ENCODE results near the gene THOP1.
"Not testable (repeated sequence)": the region's sequence is repeated elsewhere in the genome, so short reads cannot be mapped to it uniquely, and the experiment has no call there.

THOP1 gene

DNA sequence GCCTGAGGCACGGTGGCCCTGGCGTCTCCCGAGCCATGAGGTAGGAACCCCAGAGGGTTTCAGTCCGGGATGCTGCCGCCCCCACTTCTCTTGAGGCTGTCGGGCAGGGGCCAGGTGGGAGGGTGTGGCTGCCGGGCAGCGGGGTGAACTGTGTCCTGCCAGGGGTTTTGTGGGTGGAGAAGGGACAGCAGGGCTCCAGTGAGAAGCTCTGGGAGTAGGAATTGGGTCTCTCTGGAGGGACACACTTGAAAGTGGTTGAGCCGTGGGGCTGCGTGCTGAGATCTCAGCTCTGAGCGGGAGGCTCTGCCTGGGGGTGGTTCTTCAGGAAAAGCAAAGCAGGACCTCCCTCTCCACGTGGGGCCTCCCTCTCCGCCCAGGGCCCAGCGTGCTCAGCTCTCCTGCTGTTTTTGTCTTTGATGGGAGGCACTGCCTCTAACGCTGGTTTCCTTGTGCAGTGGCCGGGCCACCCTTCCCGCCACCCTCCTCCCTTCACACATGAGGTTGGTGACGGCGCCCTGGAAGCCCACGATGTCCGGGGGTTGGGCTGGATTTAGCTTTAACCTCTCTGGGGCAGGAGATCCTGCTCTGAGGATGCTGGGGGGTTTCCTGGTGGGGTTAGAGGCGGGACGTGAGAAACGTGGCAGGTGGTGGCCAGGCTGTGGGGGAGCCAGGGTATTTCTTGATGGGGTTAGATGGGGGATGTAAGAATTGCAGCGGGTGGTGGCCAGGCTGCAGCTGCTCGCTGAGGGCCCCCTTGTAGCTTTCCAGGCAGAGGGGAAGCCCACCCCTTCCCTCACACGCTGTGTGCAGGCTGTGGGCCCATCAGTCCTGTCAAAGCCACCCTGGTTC lies 19.1 kb downstream of the THOP1 start:
- no peak for DNase-seq

DNA sequence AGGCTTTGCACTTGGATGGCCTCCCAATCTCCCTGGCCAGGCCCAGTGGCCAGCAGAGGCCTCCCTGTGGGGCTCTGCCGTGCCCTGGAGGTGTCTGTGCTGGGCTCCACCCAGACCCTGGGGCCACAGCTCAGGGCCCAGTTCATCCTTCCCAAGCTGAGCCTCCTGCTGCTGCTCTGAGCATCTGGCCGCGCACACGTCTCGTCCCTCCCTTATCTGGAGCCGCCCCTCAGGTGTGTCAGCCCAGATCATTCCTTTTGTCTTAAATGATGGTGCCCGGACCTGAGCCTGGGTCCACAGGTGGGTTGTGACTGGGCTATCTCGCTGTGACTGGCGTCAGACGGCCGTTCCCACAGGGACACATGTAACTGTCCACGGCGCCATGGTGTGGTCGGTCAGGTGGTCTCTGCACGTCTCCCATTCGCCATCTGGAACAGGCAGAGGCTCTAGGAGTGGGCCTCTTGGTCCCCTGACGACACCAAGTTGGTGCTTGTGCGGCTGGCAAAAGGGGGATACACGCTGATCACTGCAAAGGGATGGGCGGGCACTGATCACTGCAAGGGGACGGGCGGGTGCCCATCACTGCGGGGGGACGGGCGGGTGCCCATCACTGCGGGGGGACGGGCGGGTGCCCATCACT lies 20.1 kb downstream of the THOP1 start:
- DNase-seq: no peak

DNA sequence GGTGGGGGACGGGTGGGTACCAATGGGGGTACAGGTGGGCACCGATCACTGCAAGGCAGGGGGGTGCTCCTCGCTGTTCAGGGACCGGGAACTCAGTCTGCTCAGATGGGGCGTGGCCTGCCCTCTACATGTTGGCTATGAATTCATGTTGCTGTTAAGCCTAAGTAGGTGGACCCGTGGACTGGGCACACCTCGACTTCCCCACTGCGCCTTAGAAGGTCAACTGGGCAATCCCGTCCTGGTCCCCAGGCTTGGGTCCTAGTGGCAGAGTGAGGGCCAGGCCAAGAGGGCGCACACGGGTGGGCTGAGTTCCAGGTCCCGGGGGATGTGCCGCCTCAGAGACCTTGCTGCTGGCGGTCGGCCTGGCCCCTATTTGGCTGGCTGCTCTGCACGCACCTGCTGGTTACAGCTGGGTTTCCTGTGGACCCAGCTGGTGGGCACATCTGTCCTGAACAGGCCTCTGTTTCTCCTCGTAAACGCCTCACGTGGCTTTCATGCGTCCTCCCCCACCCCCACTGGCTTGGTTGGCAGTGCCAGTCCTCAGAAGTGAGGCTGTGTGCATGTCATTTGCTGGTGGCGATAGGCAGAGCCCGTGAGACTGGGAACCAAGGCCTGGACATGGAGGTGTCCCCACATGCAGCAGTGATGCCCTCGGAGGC lies 20.8 kb downstream of the THOP1 start:
- DNase-seq: no peak

DNA sequence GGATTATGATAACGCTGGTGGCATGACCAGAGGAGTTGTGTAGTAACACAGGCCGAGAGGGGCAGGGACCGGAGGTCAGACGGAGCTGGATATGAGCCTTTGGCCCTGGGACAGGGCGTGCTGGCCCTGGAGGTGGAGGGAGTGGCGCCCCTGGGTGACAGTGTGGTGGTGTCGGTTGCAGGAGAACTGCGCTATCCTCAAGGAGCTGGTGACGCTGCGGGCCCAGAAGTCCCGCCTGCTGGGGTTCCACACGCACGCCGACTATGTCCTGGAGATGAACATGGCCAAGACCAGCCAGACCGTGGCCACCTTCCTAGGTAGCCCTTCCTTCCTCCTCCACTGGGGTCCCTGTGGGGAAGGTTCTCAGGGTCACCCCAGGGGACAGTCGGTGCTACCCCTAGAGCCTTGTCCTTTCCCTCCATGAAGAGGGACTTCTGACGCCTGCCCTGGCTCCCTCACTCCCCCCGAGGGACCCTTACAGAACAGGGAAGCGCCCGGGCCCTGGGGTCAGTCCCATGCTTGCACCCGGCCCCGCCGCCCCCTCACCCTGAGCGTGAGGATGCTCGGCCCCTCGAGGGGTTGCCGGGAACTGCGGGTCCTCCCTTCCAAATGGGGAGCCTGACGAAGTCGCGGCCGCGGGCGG lies 21.6 kb downstream of the THOP1 start:
- no peak for DNase-seq

DNA sequence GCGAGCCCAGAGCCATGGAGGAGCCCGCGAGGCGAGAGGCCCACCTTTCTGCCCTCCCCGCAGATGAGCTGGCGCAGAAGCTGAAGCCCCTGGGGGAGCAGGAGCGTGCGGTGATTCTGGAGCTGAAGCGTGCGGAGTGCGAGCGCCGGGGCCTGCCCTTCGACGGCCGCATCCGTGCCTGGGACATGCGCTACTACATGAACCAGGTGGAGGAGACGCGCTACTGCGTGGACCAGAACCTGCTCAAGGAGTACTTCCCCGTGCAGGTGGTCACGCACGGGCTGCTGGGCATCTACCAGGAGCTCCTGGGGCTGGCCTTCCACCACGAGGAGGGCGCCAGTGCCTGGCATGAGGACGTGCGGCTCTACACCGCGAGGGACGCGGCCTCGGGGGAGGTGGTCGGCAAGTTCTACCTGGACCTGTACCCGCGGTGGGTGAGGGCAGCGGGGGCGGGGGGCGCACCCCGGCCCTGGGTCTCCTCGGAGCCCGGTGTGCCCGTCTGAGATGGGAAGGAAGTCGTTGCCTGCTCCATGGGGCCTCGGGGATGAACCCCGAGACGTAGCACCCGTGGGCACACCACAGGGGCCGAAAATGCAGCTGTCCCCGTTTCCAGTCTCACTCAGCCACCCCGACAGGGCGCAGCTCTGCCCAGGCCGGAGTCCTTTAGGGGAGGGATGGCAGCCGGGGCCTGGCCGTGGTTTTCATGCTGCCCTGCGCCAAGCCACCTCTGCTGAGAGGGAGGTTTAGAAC lies 22.3 kb downstream of the THOP1 start:
- DNase-seq: no peak

DNA sequence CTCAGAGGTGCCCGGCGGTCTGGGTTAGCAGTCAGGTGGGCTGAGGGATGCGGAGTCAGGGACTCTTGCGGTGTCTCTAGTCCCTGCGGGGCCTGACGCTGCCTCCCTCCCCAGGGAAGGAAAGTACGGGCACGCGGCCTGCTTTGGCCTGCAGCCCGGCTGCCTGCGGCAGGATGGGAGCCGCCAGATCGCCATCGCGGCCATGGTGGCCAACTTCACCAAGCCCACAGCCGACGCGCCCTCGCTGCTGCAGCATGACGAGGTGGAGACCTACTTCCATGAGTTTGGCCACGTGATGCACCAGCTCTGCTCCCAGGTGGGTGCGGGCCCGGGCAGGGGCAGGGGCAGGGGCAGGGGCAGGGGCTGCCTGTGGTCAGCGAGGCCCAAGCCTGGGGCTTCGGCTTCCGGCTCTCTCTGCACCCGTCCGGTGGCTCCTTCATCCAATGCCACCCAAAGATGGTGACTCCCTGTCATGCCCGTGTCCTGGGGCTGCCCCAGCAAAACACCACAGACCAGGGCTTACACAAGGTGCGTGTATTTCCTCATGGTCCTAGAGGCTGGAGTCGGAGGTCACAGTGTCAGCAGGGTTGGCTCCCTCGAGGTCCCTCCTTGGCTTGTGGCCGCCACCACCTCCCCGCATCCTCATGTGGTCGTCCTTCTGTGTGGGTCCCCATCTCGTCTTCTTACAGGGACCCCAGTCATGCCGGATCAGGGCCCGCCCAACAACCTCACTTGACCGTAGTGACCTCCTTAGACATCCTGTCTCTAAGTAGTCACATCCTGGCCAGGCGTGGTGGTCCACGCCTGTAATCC lies 23.0 kb downstream of the THOP1 start:
- DNase-seq: no peak

DNA sequence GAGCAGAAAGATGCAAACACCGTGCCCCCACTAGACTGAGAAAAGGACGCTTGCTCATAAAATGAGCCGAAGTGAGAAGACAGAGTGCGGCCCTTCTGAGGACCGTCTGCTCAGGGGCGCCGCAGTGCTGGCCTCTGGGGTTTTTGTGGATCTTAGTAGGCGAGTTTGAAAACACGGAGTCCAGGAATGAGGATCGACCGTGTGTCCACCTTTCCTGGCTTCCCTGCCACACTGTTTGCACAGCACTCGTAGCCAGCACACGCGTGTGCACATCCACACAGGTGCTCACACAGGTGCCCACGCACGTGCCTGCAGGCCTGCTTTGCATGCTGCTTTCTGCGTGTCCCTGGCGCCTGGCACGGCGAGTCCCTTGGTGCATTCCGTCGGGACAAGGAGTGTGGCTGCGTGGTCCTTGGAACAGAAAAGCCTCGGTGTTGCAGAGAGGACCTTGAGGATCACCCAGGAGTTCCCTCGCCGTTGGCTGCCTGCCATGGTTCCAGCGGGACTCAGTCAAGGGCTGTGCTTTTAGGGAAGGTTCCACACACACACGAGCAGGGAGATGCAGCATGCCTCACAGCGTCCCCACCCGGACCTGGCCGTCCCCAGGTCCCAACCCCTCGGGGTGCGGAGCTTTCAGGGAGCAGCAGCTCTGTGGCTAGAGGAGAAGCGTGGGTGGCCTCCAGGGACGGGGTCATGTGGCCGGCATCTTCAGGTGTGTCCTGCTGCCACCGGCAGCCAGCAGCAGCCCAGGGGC lies 24.3 kb downstream of the THOP1 start:
- no peak for DNase-seq

DNA sequence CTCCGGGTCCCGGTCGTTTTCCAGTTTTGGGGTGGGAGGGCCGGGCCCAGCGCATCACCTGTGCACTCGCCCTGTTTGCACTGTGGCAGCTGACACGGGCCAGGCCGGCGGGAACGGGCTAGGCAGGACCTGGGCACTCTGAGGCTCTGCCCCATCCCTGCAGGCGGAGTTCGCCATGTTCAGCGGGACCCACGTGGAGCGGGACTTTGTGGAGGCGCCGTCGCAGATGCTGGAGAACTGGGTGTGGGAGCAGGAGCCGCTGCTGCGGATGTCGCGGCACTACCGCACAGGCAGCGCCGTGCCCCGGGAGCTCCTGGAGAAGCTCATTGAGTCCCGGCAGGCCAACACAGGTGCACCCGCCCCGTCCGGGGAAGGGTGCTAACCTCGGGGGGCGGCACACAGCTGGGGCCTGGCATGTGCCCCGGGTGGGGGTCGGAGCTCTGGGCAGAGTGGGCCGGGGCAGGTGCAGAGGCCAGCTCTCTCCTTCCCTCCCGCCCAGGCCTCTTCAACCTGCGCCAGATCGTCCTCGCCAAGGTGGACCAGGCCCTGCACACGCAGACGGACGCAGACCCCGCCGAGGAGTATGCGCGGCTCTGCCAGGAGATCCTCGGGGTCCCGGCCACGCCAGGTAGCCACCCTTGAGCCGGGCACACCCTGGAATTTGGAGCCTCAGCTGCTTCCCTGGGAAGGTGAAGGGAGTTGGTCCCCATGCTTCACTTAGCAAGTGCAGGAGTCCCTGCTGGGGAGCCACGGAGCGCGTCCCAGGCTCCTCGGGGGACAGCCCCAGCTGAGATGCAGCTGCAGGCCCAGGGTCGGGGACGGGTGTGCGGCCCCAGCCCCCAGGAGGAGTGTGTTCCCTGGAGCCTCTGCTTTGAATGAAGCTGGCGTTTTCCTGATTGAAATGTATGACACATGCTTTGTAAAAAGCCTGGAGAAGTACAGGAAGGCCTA lies 25.1 kb downstream of the THOP1 start:
- DNase-seq: no peak

DNA sequence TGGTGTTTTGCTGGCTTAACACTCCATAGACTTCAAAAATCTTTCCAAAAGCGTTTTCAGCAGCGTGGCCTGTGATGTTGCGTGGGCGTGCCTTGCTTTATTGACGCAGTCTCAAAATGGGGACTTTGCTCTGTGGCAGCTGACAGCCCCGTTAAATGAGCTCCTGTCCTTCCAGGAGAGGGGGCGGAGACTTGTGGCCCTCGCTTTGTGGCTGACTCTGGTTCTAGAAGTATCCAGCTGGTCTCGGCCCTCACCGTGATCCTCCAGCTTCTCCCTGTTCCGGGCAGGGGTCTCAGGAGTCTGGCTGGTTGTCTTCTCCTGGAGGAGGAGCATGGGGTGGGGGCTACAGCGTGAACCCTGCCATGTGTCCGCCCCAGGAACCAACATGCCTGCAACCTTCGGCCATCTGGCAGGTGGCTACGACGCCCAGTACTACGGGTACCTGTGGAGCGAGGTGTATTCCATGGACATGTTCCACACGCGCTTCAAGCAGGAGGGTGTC lies 26.0 kb downstream of the THOP1 start:
- no peak for DNase-seq

DNA sequence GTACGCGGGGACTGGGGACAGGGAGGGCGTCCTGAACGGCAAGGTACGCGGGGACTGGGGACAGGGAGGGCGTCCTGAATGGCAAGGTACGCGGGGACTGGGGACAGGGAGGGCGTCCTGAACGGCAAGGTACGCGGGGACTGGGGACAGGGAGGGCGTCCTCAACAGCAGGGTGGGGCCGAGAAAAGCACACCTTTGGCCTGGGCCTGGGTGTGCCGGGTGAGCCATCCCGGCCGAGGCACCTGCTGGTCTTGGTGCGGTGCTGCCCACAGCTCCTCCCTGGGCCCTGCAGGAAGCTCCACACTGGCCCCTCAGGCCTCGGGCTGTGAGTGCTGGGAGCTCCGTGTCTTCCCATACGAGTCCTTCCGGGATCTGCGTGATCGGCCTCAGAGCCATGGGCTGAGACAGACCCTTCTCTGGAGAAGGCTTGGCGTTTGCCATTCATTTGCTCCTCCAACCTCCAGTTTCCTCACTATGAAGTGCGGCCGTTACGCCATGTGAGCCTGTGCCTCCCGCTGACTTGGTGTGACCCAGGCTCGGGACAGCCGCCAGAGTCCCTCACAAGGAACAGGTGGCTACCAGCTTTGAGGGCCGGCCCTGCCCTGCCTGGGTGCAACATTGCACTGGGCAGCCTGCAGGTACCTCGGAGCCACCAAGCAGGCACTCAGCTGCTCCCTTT lies 26.6 kb downstream of the THOP1 start:
- DNase-seq: no peak

DNA sequence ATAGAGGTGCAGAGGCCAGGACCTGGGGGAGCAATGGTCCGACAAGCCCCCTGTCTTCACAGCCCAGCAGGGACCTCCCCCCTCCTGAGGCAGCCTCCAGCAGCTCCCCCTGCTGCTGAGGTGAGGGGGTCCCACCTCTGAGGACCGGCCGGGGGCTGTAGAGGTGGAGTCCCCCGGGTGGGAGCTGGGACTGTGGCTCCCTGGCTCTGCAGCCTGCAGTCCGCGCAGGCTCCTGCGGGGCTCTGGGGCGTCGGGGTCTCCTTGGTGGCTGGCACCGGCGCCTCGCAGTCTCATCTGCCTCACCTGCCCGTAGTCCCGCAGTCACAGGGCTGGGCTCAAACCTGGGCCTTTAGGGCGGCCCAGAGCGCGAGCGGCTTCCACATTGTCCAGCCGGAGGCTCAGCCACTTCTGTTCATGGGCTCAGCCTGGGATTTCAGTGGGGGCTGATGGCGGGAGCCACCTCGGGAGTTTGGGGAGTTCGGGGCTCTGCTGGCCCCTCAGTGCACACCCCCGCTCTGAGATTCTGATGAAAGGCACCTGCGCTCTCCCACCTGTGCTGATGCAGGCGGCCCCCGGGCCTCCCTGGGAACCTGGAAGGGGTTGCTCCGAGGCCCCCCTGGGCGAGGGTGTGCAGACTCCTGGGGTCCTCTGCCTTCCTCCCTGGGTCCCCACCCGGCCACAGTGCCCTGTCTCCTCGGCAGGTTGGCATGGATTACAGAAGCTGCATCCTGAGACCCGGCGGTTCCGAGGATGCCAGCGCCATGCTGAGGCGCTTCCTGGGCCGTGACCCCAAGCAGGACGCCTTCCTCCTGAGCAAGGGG lies 27.3 kb downstream of the THOP1 start:
- DNase-seq: no peak

DNA sequence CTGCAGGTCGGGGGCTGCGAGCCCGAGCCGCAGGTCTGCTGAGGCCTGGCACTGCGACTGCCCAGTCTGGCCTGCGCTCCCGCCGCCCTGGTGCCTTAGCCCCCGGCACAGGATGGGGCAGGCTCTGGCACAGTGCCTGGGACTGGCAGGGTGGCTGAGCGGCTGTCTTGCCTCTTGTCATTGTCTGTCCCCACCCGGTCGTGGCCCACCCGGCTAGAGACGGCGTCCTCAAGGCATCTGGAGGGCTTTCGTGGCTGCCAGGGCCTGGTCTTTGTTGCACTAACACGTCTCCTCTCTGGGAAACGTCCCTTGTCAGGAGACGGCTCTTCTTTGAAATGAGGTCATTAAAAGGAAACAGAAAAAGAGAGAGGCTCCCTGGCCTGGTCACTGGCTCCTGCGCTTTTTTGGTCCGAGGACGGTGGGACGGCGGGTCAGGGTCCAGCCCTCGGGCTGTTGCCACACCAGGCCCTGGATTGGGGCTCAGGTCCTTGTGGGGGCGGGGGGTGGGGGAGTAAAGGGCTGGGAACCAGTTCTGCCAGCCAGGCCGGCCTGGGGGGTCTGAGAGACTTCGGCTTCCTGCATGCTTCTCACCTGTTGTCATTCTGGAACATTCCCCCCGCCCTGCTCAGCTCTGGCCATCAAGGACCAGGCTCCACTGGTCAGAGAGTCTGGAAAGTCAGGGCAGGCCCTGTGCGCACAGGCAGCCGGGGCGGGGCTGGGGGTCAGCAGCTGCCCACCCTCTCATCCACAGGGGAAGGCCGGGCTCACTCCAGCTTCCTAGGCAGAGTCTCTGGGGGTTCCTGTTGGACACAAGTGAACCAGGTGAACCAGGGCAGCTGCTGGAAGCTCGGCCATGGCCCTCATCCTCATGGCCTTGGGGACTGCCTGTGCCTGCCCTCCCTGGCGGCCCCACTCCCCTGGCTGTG lies 28.2 kb downstream of the THOP1 start:
- DNase-seq: no peak

DNA sequence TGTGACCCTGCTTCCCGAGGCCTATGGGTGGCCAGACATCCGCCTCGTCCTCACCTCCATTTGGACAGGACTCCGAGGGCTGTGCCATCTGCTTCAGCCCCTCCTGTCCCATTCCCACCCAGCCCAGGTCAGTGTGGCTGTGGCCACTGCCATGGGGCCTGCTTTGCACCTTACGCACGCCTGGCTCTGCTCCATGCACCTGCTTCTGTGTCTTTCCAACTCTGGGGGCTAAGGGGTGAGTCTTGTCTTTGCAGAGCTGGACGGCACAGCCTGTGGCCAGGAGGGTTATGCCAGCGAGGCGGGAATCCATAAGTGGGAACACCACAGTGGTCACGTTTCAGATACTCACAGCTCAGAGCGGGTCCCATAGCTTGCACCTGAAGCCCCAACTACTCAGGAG lies 29.1 kb downstream of the THOP1 start:
- no peak for DNase-seq

DNA sequence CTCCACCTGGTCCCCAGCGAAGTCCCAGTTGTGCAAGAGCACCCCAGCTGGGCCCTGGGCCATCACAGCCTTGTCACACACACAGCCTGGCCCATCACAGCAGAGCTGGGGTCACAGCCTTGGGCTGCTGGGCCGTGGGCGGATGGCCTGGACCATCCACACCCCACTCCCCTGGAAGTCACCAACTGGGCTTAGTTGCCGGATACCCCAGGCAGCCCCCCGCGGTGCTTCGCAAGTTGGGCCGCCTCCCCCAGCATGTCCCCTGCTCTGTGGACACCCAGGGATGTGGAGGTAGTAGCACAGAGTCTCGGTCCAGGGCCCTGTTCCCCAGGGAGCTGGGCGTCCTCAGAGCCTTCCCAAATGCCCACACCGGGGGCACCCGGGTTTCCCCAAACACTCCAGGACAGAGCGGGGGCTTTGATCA lies 29.9 kb downstream of the THOP1 start:
- DNase-seq: no peak

DNA sequence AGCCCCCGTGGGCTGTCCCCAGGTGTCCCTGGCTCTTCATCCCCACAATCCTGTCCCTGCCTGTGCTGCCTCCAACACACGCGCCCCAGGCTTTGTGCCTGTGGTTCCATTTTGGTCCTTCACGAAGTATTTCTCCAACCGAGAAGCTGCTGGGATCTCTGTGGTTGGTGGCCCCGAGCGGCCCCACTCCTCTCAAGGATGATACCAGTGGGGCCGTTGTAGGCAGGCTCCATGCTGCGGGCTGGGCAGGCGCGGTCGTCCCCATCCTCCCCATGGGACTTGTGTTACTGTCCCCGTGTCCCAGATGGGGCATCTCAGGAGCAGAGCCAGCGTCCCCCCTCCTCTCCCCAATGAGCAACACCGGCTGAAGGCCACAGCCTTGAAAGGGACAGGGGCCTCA lies 30.6 kb downstream of the THOP1 start:
- no peak for DNase-seq

DNA sequence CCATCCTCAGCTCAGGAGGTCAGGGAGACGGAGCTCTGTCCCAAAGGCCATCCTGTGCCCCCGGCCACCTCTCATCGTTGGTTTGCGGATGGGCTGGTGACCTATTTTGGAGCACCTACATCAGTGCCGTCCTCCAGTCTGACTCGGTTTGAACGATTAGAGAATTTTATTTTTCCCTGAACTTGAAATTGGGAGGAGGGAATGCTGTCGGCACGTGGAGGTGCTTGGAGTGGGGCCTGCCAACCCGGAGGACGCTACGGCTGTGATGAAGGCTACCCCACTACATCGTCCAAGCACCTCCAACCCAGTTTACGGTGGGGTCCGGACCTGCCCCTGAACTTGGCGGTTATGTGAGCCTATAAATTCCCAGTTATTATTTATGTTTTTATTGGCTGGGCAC lies 31.3 kb downstream of the THOP1 start:
- DNase-seq: no peak

DNA sequence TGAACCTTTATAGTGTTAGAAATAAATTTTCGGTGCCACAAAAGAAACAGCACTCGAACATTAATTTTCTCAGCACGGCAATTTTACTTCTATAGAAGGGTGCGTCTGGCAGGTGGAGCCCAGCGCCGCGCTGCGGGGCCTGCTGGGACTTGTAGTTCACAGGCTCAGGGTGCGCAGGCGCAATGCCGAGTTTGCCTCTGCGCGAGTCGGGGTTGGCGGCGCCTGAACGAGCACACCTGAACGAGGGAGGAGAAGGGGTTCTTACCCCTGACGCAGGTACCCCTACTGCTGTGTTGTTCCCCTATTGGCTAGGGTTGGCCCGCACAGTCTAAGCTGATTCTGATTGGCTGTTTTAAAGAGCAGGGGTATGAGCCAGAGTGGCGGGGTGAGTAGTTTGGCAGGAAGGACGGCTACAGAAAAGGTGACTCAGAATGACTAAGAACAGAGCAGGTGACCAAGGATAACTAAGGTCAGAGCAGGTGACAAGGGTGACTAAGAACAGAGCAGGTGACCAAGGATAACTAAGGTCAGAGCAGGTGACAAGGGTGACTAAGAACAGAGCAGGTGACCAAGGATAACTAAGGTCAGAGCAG lies 32.0 kb downstream of the THOP1 start:
- DNase-seq: not testable (repeated sequence)
